Measurements from ENCODE around the gene ASL. TPM values are rescaled to one million over a fixed set of nuclear protein-coding genes. Genes with fewer than 3 reads are reported as not detected.

The ASL gene
- total RNA-seq, 4 donors from 2014 or later = 48.7 to 130 (median 63.3) TPM

DNA sequence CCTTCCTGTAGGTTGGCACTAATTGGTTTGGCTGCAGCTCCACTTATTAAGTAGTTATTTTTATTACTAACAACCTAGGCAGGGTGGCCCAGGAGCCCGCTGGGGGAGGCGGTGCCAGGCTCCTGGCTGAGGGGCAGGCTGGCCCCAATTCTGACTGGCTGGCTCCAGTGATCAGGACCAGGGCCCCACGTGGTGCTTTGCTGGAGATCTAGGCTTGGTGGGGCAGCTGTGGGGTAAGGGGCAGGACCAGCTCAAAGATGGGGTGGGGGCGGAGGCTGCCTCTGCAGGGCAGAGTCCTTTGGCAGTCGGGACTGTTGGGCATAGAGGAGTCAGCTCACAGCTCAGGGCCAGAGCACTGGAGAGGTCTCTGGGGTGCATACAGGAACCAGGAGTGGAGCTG, 2.4 kb downstream of the ASL start:
- H3K27ac ChIP-seq = no peak overlapping the region
- no peak for TF ChIP-seq CTCF (IDR thresholded peaks at IDR 0.05)
- no peak for TF ChIP-seq EP300 (IDR thresholded peaks at IDR 0.05)
- H3K4me3 ChIP-seq = no peak overlapping the region
- peaks cover 0 to 23% (median 8%) of the 10 kb centered on the region in 4 donors for H3K4me1 ChIP-seq
- H3K9me3 ChIP-seq = no peaks in the 10 kb centered on the region
- WGBS, 2 donors = 87 to 98% methylated on average over 5 of the region's 5 CpGs
- H3K27me3 ChIP-seq = no peaks in the 10 kb centered on the region
- DNase-seq (ENCODE audit: low spot score in 2 of 2) = no peak
- H3K36me3 ChIP-seq = peaks cover 0 to 45% (median 4%) of the 10 kb centered on the region in 3 donors

DNA sequence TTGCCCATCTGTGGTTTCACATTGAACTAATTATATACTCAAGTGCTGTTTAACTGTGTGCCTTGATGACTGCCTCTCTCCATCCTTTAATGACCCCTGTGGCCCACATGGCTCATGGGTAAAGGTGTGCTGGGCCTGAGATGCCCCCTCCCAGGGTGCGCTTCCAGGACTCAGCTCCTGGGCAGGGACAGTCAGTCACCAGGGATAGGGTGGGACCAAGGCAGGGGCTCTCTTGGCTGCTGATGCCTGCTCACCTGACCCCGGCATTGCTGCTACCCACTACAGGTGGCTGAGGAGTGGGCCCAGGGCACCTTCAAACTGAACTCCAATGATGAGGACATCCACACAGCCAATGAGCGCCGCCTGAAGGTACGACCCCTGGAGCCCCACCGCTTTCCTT, 6.5 kb downstream of the ASL start:
- TF ChIP-seq EP300 (IDR thresholded peaks at IDR 0.05) (no peak), POLR2A (IDR thresholded peaks at IDR 0.05) (no peak), CTCF (IDR thresholded peaks at IDR 0.05) (no peak)
- Histone ChIP-seq H3K4me3 (no peak overlapping the region), H3K36me3 (peaks cover 0 to 85% (median 4%) of the 10 kb centered on the region in 3 donors), H3K27me3 (no peaks in the 10 kb centered on the region), H3K9me3 (no peaks in the 10 kb centered on the region), H3K4me1 (peaks cover 0 to 10% (median under 1%) of the 10 kb centered on the region in 4 donors), H3K27ac (no peak overlapping the region)
- no peak for DNase-seq (ENCODE audit: low spot score in 2 of 2)
- WGBS, 2 donors = 96 to 100% methylated on average over 5 to 6 of the region's 6 CpGs

DNA sequence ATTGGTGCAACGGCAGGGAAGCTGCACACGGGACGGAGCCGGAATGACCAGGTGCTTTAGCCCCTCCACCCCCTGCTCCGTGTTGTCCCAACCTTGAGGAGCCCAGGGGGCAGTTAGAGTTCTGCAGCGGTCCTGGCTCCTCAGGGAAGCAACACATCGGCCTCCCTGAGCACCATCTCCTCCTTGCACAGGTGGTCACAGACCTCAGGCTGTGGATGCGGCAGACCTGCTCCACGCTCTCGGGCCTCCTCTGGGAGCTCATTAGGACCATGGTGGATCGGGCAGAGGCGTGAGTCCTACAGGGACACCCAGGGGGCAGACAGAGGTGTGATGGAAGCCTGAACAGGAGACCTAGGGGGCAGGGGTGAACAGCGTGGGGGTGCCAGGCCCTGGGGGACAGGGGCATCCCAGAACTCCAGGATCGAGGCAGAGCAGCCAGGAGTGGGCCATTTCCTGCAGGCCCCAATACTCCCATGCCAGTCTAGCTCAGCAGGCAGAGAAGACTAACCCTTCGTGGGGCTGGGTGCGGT, 7.3 kb downstream of the ASL start:
- no peak for DNase-seq (ENCODE audit: low spot score in 2 of 2)
- H3K36me3 ChIP-seq = peaks cover 0 to 94% (median 4%) of the 10 kb centered on the region in 3 donors

DNA sequence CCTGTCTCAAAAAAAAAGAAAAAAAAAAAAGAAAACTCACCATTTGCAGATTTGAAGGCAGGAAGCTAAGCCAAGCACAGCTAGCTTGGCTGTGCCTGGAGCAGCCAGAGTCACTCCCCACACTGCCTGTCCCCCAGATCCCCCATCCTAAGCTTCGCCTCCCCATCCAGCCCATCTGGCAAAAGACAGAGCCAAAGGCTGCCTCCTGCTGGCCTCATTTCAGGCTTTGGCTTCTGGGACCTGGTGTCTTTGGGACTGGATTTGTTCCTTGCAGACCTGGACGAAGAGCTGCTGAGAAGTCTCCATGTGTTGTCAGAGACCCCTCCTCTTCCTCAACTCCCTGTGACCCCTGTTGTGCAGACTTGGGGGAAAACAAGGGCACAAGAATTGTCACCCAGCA, 8.1 kb downstream of the ASL start:
- no peak for DNase-seq (ENCODE audit: low spot score in 2 of 2)
- Histone ChIP-seq H3K36me3 (peaks cover 0 to 89% (median 4%) of the 10 kb centered on the region in 3 donors), H3K4me3 (no peak overlapping the region), H3K27me3 (no peaks in the 10 kb centered on the region), H3K9me3 (no peaks in the 10 kb centered on the region), H3K4me1 (no peaks in the 10 kb centered on the region), H3K27ac (no peak overlapping the region)
- 91 to 92% methylated on average over 2 of the region's 2 CpGs for WGBS, 2 donors
- TF ChIP-seq EP300 (IDR thresholded peaks at IDR 0.05) = no peak
- no peak for TF ChIP-seq CTCF (IDR thresholded peaks at IDR 0.05)
- no peak for TF ChIP-seq POLR2A (IDR thresholded peaks at IDR 0.05)

More for the DNA sequence above, 7.3 kb downstream of the ASL start:
- H3K9me3 ChIP-seq = no peaks in the 10 kb centered on the region
- no peak overlapping the region for H3K4me3 ChIP-seq
- no peak overlapping the region for H3K27ac ChIP-seq
- no peaks in the 10 kb centered on the region for H3K27me3 ChIP-seq
- H3K4me1 ChIP-seq = peaks cover 0 to 3% (median 0%) of the 10 kb centered on the region in 4 donors
- no peak for TF ChIP-seq CTCF (IDR thresholded peaks at IDR 0.05)
- no peak for TF ChIP-seq EP300 (IDR thresholded peaks at IDR 0.05)
- no peak for TF ChIP-seq POLR2A (IDR thresholded peaks at IDR 0.05)
- 93 to 96% methylated on average over 9 to 15 of the region's 16 CpGs for WGBS, 2 donors

GRCh38 chr7:66088861-66089838, 13.5 kb downstream of the ASL start:
- TF ChIP-seq CTCF (IDR thresholded peaks at IDR 0.05) (no peak), EP300 (IDR thresholded peaks at IDR 0.05) (no peak), POLR2A (IDR thresholded peaks at IDR 0.05) (no peak)
- H3K27me3 ChIP-seq = no peaks in the 10 kb centered on the region
- H3K4me3 ChIP-seq = no peak overlapping the region
- peaks cover 0 to 83% (median 0%) of the 10 kb centered on the region in 3 donors for H3K36me3 ChIP-seq
- no peak for DNase-seq (ENCODE audit: low spot score in 2 of 2)
- no peaks in the 10 kb centered on the region for H3K9me3 ChIP-seq
- H3K27ac ChIP-seq = no peak overlapping the region
- no peaks in the 10 kb centered on the region for H3K4me1 ChIP-seq
- 72 to 73% methylated on average over 27 to 31 of the region's 32 CpGs for WGBS, 2 donors
